ENCODE data around the gene KCNMB1.
A peak's percentile ranks its signal among the peaks of the same experiment; 100 is the strongest.

KCNMB1 gene

DNA sequence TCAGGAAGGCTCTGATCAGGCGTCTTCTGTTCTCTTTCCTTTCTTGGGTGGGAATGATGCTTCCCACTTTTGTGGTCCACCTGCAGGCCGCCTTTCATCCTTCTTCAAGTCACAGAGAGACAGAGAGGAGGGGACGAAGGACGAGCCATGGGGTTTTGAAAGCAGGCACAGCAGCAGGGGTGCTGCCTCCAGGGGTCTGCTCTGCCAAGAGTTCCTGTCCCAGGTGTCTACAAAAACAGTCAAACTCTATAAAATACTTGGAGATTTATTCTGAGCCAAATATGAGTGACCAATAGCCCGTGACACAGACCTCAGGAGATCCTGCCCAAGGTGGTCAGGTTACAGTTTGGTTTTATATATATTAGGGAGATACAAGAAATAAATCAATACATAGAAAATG, 57.1 kb downstream of the KCNMB1 start:
- TF ChIP-seq, protein P1, sequence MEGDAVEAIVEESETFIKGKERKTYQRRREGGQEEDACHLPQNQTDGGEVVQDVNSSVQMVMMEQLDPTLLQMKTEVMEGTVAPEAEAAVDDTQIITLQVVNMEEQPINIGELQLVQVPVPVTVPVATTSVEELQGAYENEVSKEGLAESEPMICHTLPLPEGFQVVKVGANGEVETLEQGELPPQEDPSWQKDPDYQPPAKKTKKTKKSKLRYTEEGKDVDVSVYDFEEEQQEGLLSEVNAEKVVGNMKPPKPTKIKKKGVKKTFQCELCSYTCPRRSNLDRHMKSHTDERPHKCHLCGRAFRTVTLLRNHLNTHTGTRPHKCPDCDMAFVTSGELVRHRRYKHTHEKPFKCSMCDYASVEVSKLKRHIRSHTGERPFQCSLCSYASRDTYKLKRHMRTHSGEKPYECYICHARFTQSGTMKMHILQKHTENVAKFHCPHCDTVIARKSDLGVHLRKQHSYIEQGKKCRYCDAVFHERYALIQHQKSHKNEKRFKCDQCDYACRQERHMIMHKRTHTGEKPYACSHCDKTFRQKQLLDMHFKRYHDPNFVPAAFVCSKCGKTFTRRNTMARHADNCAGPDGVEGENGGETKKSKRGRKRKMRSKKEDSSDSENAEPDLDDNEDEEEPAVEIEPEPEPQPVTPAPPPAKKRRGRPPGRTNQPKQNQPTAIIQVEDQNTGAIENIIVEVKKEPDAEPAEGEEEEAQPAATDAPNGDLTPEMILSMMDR (IDR thresholded peaks at IDR 0.05; ENCODE audit: low read depth, low read length, missing control alignments): no peak
- H3K4me3 ChIP-seq (ENCODE audit: low read depth, low read length): no peak overlapping the region
- no peak for DNase-seq (ENCODE audit: low read depth)

DNA sequence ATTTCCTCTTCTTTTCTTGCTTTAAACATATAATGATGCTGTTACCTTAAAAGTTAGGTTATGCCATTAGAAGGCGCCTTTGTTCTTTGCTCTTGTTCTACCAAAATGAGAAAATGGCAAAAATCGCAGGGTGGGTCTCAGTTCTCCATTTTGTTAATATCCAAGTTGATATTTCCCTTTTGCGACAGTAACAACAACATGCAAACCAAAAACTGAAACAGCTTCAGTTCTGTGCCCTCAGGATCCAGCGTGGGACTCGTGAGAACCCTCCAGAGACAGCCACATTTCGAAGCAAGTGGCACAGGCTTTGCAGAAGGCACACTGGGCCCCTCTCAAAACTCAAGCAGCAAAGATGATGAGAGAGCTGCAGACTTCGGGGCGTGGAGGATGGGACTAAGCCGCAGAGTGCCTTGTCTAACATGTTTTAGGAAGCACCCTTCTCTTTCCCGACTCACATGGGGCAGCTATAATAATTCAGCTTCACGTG, 58.6 kb downstream of the KCNMB1 start:
- TF ChIP-seq, protein P1 (IDR thresholded peaks at IDR 0.05; ENCODE audit: low read depth, low read length, missing control alignments): no peak
- DNase-seq (ENCODE audit: low read depth): no peak
- H3K4me3 ChIP-seq (ENCODE audit: low read depth, low read length): peak overlapping the region; percentile 41

DNA sequence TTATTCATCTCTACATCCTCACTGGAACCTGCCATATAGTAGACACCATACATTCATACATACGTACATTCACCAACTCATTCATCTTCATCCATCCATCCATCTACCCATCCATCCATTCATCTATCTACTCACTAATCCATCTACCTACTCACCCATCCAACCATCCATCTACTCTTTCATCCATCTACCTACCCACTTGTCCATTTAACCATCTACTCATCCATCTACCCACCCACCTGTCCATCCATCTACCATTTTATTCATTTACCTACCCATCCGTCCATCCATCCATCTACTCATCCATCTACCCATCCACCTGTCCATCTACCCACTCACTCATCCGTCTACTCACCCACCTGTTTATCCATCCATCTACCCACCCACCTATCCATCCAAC, 59.6 kb downstream of the KCNMB1 start:
- H3K4me3 ChIP-seq (ENCODE audit: low read depth, low read length): no peak overlapping the region
- DNase-seq (ENCODE audit: low read depth): no peak
- TF ChIP-seq, protein P1 (IDR thresholded peaks at IDR 0.05; ENCODE audit: low read depth, low read length, missing control alignments): no peak

DNA sequence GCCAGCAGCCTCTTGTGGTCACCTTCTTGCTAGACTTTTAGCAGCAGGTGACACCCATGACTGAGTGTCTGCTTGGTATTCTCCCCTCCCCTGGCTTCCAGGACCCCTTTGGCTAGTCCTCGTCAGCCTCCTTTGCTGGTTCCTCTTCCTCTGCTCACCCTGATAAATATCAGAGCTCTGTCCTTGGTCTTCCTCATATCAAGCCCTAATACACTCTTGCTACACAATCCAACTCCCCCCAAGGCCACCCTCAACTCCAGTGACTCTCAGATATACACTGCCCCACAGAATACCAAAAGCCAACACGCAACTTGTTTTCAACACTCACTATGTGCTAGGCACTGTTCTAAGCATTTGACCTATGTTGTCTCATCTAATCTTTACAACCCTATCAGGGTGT, 61.3 kb downstream of the KCNMB1 start:
- no peak for DNase-seq (ENCODE audit: low read depth)
- no peak overlapping the region for H3K4me3 ChIP-seq (ENCODE audit: low read depth, low read length)
- TF ChIP-seq, protein P1 (IDR thresholded peaks at IDR 0.05; ENCODE audit: low read depth, low read length, missing control alignments): no peak

DNA sequence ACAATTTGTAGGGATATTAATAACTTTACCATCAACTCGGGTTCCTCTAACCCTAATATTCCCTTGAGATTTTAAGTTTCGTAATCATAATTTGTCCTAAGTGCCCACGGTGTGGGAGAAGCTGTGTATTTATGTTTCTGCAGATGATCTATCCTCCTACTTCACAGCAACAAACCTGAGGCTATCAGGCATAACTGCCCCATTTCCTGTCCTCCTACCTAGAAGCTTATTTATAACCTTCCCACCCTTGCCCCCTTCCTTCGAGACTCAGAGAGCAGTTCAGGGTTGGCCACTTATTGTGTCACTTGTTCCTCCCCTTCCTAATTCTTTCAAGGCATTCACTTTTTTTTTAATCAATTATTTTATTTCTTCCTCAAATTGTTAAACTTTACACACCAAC, 62.0 kb downstream of the KCNMB1 start:
- DNase-seq (ENCODE audit: low read depth): no peak
- H3K4me3 ChIP-seq (ENCODE audit: low read depth, low read length): no peak overlapping the region
- TF ChIP-seq, protein P1 (IDR thresholded peaks at IDR 0.05; ENCODE audit: low read depth, low read length, missing control alignments): no peak
